Measurements from ENCODE around the gene DOCK2. TPM values are rescaled to one million over a fixed set of nuclear protein-coding genes. Genes with fewer than 3 reads are reported as not detected.

DOCK2 gene
- total RNA-seq, 1 experiment from 2014 or later, result 4.6 TPM

DNA sequence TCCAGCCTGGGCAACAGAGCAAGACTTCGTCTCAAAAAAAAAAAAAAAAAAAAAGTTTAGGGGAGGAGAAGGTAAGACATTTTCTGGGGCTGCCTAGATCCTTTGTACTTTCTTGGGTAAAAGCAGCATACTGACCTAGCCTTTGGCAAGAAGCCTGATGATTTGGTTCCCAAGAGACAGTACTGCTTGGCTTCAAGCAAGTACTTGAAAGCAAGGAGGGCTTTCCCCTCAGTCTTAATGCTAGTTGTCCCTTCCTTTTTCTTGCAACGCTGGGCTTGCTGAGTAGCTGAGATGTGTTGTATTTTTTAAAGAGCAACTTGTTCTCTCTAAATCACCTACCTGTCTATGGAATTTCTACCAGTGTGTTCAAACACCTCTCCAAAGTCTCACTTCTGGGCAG, 267.0 kb downstream of the DOCK2 start (continued):
- TF ChIP-seq, protein P1, sequence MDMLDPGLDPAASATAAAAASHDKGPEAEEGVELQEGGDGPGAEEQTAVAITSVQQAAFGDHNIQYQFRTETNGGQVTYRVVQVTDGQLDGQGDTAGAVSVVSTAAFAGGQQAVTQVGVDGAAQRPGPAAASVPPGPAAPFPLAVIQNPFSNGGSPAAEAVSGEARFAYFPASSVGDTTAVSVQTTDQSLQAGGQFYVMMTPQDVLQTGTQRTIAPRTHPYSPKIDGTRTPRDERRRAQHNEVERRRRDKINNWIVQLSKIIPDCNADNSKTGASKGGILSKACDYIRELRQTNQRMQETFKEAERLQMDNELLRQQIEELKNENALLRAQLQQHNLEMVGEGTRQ (CRISPR knock-in tag; IDR thresholded peaks at IDR 0.05), result no peak
- no peak for TF ChIP-seq ZNF263 (CRISPR knock-in tag; IDR thresholded peaks at IDR 0.05; ENCODE audit: low read depth)

GRCh38 chr5:169904508-169904907, 267.4 kb downstream of the DOCK2 start:
- no peak overlapping the region for H3K27ac Mint-ChIP-seq
- ATAC-seq, result no peak
- POLR2A ChIA-PET, result no interaction called here
- H3K27me3 Mint-ChIP-seq (ENCODE audit: low read depth), result peaks cover 21% of the 10 kb centered on the region
- H3K4me1 Mint-ChIP-seq, result peaks cover 17% of the 10 kb centered on the region
- no peaks in the 10 kb centered on the region for H3K9me3 Mint-ChIP-seq
- CTCF ChIA-PET, result interaction anchor here (0.6 to 3.9 kb wide), 4 partner anchors 10 to 1190 kb away, joined by 3 to 17 read pairs (median 4); partner anchors contain the start of gene INSYN2B
- no peak for DNase-seq (ENCODE audit: low spot score)
- TF ChIP-seq PREB (CRISPR knock-in tag; IDR thresholded peaks at IDR 0.05; ENCODE audit: borderline replicate concordance), result no peak
- TF ChIP-seq PRRX2 (CRISPR knock-in tag; IDR thresholded peaks at IDR 0.05), result no peak
- no peak for TF ChIP-seq ZBTB43 (CRISPR knock-in tag; IDR thresholded peaks at IDR 0.05)
- no peak for TF ChIP-seq ZNF281 (CRISPR knock-in tag; IDR thresholded peaks at IDR 0.05)
- TF ChIP-seq, protein P2, sequence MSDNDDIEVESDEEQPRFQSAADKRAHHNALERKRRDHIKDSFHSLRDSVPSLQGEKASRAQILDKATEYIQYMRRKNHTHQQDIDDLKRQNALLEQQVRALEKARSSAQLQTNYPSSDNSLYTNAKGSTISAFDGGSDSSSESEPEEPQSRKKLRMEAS (CRISPR knock-in tag; IDR thresholded peaks at IDR 0.05), result no peak
- no peak for TF ChIP-seq SOX15 (CRISPR knock-in tag; IDR thresholded peaks at IDR 0.05)
- TF ChIP-seq ZNF263 (CRISPR knock-in tag; IDR thresholded peaks at IDR 0.05; ENCODE audit: low read depth), result no peak
- TF ChIP-seq, protein P3, sequence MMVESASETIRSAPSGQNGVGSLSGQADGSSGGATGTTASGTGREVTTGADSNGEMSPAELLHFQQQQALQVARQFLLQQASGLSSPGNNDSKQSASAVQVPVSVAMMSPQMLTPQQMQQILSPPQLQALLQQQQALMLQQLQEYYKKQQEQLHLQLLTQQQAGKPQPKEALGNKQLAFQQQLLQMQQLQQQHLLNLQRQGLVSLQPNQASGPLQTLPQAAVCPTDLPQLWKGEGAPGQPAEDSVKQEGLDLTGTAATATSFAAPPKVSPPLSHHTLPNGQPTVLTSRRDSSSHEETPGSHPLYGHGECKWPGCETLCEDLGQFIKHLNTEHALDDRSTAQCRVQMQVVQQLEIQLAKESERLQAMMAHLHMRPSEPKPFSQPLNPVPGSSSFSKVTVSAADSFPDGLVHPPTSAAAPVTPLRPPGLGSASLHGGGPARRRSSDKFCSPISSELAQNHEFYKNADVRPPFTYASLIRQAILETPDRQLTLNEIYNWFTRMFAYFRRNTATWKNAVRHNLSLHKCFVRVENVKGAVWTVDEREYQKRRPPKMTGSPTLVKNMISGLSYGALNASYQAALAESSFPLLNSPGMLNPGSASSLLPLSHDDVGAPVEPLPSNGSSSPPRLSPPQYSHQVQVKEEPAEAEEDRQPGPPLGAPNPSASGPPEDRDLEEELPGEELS (CRISPR knock-in tag; IDR thresholded peaks at IDR 0.05), result no peak
- TF ChIP-seq, protein P4, sequence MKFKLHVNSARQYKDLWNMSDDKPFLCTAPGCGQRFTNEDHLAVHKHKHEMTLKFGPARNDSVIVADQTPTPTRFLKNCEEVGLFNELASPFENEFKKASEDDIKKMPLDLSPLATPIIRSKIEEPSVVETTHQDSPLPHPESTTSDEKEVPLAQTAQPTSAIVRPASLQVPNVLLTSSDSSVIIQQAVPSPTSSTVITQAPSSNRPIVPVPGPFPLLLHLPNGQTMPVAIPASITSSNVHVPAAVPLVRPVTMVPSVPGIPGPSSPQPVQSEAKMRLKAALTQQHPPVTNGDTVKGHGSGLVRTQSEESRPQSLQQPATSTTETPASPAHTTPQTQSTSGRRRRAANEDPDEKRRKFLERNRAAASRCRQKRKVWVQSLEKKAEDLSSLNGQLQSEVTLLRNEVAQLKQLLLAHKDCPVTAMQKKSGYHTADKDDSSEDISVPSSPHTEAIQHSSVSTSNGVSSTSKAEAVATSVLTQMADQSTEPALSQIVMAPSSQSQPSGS (CRISPR knock-in tag; IDR thresholded peaks at IDR 0.05; ENCODE audit: borderline replicate concordance, low read depth), result no peak
- TF ChIP-seq ZNF138 (CRISPR knock-in tag; conservative IDR thresholded peaks at IDR 0.05), result no peak
- TF ChIP-seq RELA (CRISPR knock-in tag; IDR thresholded peaks at IDR 0.05; ENCODE audit: borderline replicate concordance), result no peak
- TF ChIP-seq CTCF (IDR thresholded peaks at IDR 0.05), result no peak
- no peak for TF ChIP-seq ZMAT4 (CRISPR knock-in tag; IDR thresholded peaks at IDR 0.05)
- no peak for TF ChIP-seq IRF1 (CRISPR knock-in tag; IDR thresholded peaks at IDR 0.05)
- TF ChIP-seq FOXP1 (CRISPR knock-in tag; IDR thresholded peaks at IDR 0.05; ENCODE audit: borderline replicate concordance), result no peak
- no peak for TF ChIP-seq HMGXB4 (CRISPR knock-in tag; IDR thresholded peaks at IDR 0.05)
- no peak for TF ChIP-seq ZNF121 (CRISPR knock-in tag; IDR thresholded peaks at IDR 0.05)
- no peak for TF ChIP-seq ELF4 (CRISPR knock-in tag; IDR thresholded peaks at IDR 0.05; ENCODE audit: low read depth)
- no peak overlapping the region for H3K4me3 Mint-ChIP-seq
- H3K36me3 Mint-ChIP-seq, result no peaks in the 10 kb centered on the region

Measured in WTC11 (cell line).